Measurements from ENCODE around the gene MYH15.

DNA sequence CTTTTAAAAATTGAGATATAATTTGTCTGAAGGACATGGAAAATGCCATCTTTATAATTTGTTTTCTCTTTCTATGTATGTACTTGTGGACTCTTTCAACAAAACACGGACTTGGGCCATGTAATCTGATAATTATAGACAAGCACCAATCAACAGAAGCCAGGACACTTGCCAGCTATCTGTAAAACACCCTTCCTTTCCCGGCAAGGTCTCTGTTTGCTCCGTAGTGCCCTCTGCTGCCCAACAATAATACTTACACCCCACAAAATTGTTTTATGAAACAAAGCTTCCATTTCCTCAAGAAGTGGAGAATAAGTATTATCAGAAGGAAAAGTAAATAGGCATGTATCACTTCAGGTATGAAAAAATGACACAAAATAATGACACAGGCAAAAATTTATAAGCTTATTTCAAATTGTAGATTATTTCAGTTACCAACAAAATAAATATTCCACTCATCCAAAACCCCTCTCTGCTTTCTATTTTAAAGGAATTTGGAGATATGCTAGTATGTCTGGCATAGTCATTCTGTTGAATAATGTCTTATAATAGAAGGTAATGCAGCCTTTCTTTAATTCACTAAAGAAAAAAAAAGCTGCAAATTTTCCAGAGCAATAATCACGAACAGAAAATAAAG is 32.8 kb downstream of the MYH15 start:
- TF ChIP-seq CTCF (IDR thresholded peaks at IDR 0.05 in 4 of 5, conservative IDR thresholded peaks at IDR 0.05 in 1 of 5) (peak; percentile 23 to 65 (median 45)), POLR2A (IDR thresholded peaks at IDR 0.05) (no peak)

Data from gastrocnemius medialis (tissue), 4 donors.